GM23338 (cell line): ENCODE results near the gene FBN3. TPM values are rescaled to one million over a fixed set of nuclear protein-coding genes. Genes with fewer than 3 reads are reported as not detected.

Experiments used
- ATAC-seq: fragments of 200-7000 bp; cut with Tn5 transposase; 3 replicates; pipeline ENCODE4 v1.9.1; 2020
- DNase-seq: peaks from one replicate; pipeline ENCODE4 v3.0.0-alpha.2; 2015; ENCODE audit warnings: low spot score
- H2AFZ ChIP-seq: fragments of 200-600 bp; sonication (generic); 2 replicates; pipeline ENCODE4 v1.8.0; 2016; ENCODE audit warnings: antibody characterized with exemption, mild to moderate bottlenecking, moderate library complexity
- H3F3A ChIP-seq: fragments of 200-600 bp; sonication (generic); replicated peaks from 2 replicates; pipeline ENCODE4 v1.8.0; 2017; ENCODE audit warnings: antibody characterized with exemption, mixed run types, low read depth
- H3K27ac ChIP-seq: fragments of 200-600 bp; sonication (generic); 2 replicates; pipeline ENCODE4 v1.6.1; 2016; ENCODE audit warnings: low read depth
- H3K27me3 ChIP-seq: fragments of 200-600 bp; sonication (generic); 2 replicates; pipeline ENCODE4 v1.8.0; 2016; ENCODE audit warnings: mild to moderate bottlenecking, mixed run types, moderate library complexity; ENCODE audit not compliant: insufficient read depth
- H3K36me3 ChIP-seq: fragments of 200-600 bp; sonication (generic); 2 replicates; pipeline ENCODE4 v1.8.0; 2016; ENCODE audit warnings: mild to moderate bottlenecking; ENCODE audit not compliant: insufficient read depth
- H3K4me1 ChIP-seq: fragments of 200-600 bp; sonication (generic); 2 replicates; pipeline ENCODE4 v1.8.0; 2016; ENCODE audit warnings: mild to moderate bottlenecking, moderate library complexity; ENCODE audit not compliant: insufficient read depth
- H3K4me2 ChIP-seq: fragments of 200-600 bp; sonication (generic); 2 replicates; pipeline ENCODE4 v1.7.1; 2017; ENCODE audit warnings: mixed run types
- H3K4me3 ChIP-seq: fragments of 200-600 bp; sonication (generic); 2 replicates; pipeline ENCODE4 v1.6.1; 2016; ENCODE audit warnings: mixed run types
- H3K79me2 ChIP-seq: fragments of 200-600 bp; sonication (generic); replicated peaks from 2 replicates; pipeline ENCODE4 v1.8.0; 2017; ENCODE audit warnings: mild to moderate bottlenecking; ENCODE audit not compliant: insufficient read depth
- H3K9me2 ChIP-seq: fragments of 200-600 bp; sonication (generic); 2 replicates; pipeline ENCODE4 v1.8.0; 2017; ENCODE audit not compliant: insufficient read depth
- H4K20me1 ChIP-seq: fragments of 200-600 bp; sonication (generic); replicated peaks from 2 replicates; pipeline ENCODE4 v1.8.0; 2017; ENCODE audit warnings: mild to moderate bottlenecking; ENCODE audit not compliant: insufficient read depth
- H3K27ac Mint-ChIP-seq: 2 replicates; pipeline ENCODE4 v1.8.0; 2020; ENCODE audit warnings: inconsistent platforms, mild to moderate bottlenecking, moderate library complexity, mixed read lengths
- H3K27me3 Mint-ChIP-seq: 3 replicates; pipeline ENCODE4 v1.8.0; 2022; ENCODE audit warnings: low read depth, mild to moderate bottlenecking, moderate library complexity, mixed read lengths, inconsistent platforms; ENCODE audit not compliant: insufficient read depth, poor library complexity
- H3K36me3 Mint-ChIP-seq: 3 replicates; pipeline ENCODE4 v1.8.0; 2021; ENCODE audit warnings: low read depth, mild to moderate bottlenecking, inconsistent platforms, moderate library complexity, mixed read lengths
- H3K4me1 Mint-ChIP-seq: 3 replicates; pipeline ENCODE4 v1.8.0; 2020; ENCODE audit warnings: mild to moderate bottlenecking, inconsistent platforms, mixed read lengths
- H3K4me3 Mint-ChIP-seq: 3 replicates; pipeline ENCODE4 v1.8.0; 2021; ENCODE audit warnings: moderate library complexity, mild to moderate bottlenecking, inconsistent platforms, mixed read lengths
- H3K9me3 Mint-ChIP-seq: 3 replicates; pipeline ENCODE4 v1.8.0; 2020; ENCODE audit warnings: moderate library complexity, mild to moderate bottlenecking, inconsistent platforms, mixed read lengths
- CREB1 ChIP-seq: fragments of 250-450 bp; sonication (Bioruptor Pico); IDR thresholded peaks from 2 replicates; pipeline ENCODE4 v1.5.0; 2020; ENCODE audit warnings: low read depth, mild to moderate bottlenecking, moderate library complexity
- CTCF ChIP-seq, 2 experiments: fragments of 200-600 bp in 1 of 2; sonication (generic) in 1 of 2; conservative IDR thresholded peaks; 2 replicates each; pipeline versions ENCODE4 v1.5.1 to v1.6.1; 2016 to 2017; ENCODE audit warnings: antibody characterized with exemption in 2 of 2, low read depth in 2 of 2, mild to moderate bottlenecking in 2 of 2, moderate library complexity in 1 of 2
- EZH2 ChIP-seq: fragments of 200-600 bp; sonication (generic); IDR thresholded peaks from one replicate; pipeline ENCODE4 v1.8.0; 2017; ENCODE audit warnings: antibody characterized with exemption, mild to moderate bottlenecking, low read depth; ENCODE audit not compliant: unreplicated experiment
- EZH2phosphoT487 ChIP-seq: fragments of 200-600 bp; sonication (generic); IDR thresholded peaks from one replicate; pipeline ENCODE4 v1.8.1; 2018; ENCODE audit warnings: antibody characterized with exemption; ENCODE audit not compliant: unreplicated experiment
- JUNB ChIP-seq: IDR thresholded peaks from one replicate; pipeline ENCODE4 v1.6.1; 2016; ENCODE audit warnings: antibody characterized with exemption; ENCODE audit not compliant: unreplicated experiment
- POLR2AphosphoS5 ChIP-seq: IDR thresholded peaks from 2 replicates; pipeline ENCODE4 v1.6.1; 2016; ENCODE audit warnings: antibody characterized with exemption, low read depth
- REST ChIP-seq: IDR thresholded peaks from one replicate; pipeline ENCODE4 v1.6.1; 2018; ENCODE audit warnings: antibody characterized with exemption; ENCODE audit not compliant: unreplicated experiment
- STAT1 ChIP-seq: IDR thresholded peaks from one replicate; pipeline ENCODE4 v1.6.1; 2016; ENCODE audit warnings: antibody characterized with exemption; ENCODE audit not compliant: unreplicated experiment
- ZNF114 ChIP-seq: fragments of 250-450 bp; sonication (Bioruptor Pico); IDR thresholded peaks from 2 replicates; pipeline ENCODE4 v1.5.0; 2020; ENCODE audit warnings: mild to moderate bottlenecking, moderate library complexity
- ZNF331 ChIP-seq: fragments of 250-450 bp; sonication (Bioruptor Pico); IDR thresholded peaks from 2 replicates; pipeline ENCODE4 v1.5.0; 2020; ENCODE audit warnings: low read depth, mild to moderate bottlenecking, moderate library complexity
- ZNF462 ChIP-seq: fragments of 250-450 bp; sonication (Bioruptor Pico); IDR thresholded peaks from 2 replicates; pipeline ENCODE4 v1.5.0; 2020; ENCODE audit warnings: mild to moderate bottlenecking, moderate library complexity
- polyA plus RNA-seq: library from polyadenylated mRNA; unstranded; fragments of >200 nt; fragmentation: Nextera tagmentation; extraction: Ambion mirVana; gene quantifications from 2 replicates; pipeline ENCODE4 v1.2.1, GENCODE V29; 2016
- total RNA-seq: library from RNA; depleted of rRNA; stranded (reverse); fragments of >200 nt; shearing (Covaris generic); gene quantifications from 2 replicates; pipeline ENCODE4 v1.2.3, GENCODE V29; 2014

The FBN3 gene
- total and polyA plus RNA-seq, 2 experiments from 2014 or later: 8.5 to 54.5 TPM

- H4K20me1 ChIP-seq: no peaks in the 10 kb centered on the region
- H3K27me3 Mint-ChIP-seq: peaks cover 9% of the 10 kb centered on the region
- no peak overlapping the region for H3K4me3 Mint-ChIP-seq
- H3K36me3 ChIP-seq: no peaks in the 10 kb centered on the region
- no peaks in the 10 kb centered on the region for H3K36me3 Mint-ChIP-seq
- no peaks in the 10 kb centered on the region for H3K27me3 ChIP-seq
- no peaks in the 10 kb centered on the region for H3K79me2 ChIP-seq
- no peak overlapping the region for H2AFZ ChIP-seq
- H3K27ac ChIP-seq: no peak overlapping the region
- H3K27ac Mint-ChIP-seq: no peak overlapping the region
- H3K4me2 ChIP-seq: no peak overlapping the region
- H3K4me1 ChIP-seq: no peaks in the 10 kb centered on the region; the same call in 1 of the 2 replicates
- H3K4me1 Mint-ChIP-seq: peaks cover 14% of the 10 kb centered on the region
- no peak overlapping the region for H3K4me3 ChIP-seq
- ATAC-seq: no peak
- no peaks in the 10 kb centered on the region for H3K9me3 Mint-ChIP-seq
- H3K9me2 ChIP-seq: no peaks in the 10 kb centered on the region
- H3F3A ChIP-seq: peaks cover 2% of the 10 kb centered on the region; the same call in 1 of the 2 replicates
- DNase-seq: no peak
- TF ChIP-seq EZH2phosphoT487: no peak
- no peak for TF ChIP-seq JUNB
- no peak for TF ChIP-seq ZNF114
- no peak for TF ChIP-seq ZNF462 (CRISPR knock-in tag)
- TF ChIP-seq EZH2: no peak
- no peak for TF ChIP-seq ZNF331 (CRISPR knock-in tag)
- TF ChIP-seq POLR2AphosphoS5: no peak
- TF ChIP-seq CTCF (conservative IDR thresholded peaks at IDR 0.05; ENCODE audit: low read depth in 2 of 2): no peak
- no peak for TF ChIP-seq REST
- TF ChIP-seq CREB1 (CRISPR knock-in tag): no peak
- no peak for TF ChIP-seq STAT1
These were observed 5.9 kb upstream of the FBN3 start for GRCh38 chr19:8155318-8155717.
